Measurements from ENCODE around the gene SHROOM3. TPM values are rescaled to one million over a fixed set of nuclear protein-coding genes. Genes with fewer than 3 reads are reported as not detected.

The SHROOM3 gene
- total and polyA plus RNA-seq, 2 experiments from 2014 or later: 11.3 to 73.5 TPM

GRCh38 chr4:76758996-76759395, 324.0 kb downstream of the SHROOM3 start:
- no peak overlapping the region for H3K27ac Mint-ChIP-seq
- Histone ChIP-seq H3K4me1 (ENCODE audit: insufficient read depth) (no peaks in the 10 kb centered on the region), H2AFZ (no peak overlapping the region), H3K27me3 (ENCODE audit: insufficient read depth) (no peaks in the 10 kb centered on the region), H3K9me2 (ENCODE audit: insufficient read depth) (no peaks in the 10 kb centered on the region), H3K36me3 (ENCODE audit: insufficient read depth) (peaks cover 35% of the 10 kb centered on the region), H3F3A (replicated peaks; ENCODE audit: low read depth) (0 out of 2 replicates have a peak, but pooled peaks cover 5% of the 10 kb centered on the region), H3K79me2 (replicated peaks; ENCODE audit: insufficient read depth) (no peaks in the 10 kb centered on the region), H3K27ac (ENCODE audit: low read depth) (no peak overlapping the region), H4K20me1 (replicated peaks; ENCODE audit: insufficient read depth) (no peaks in the 10 kb centered on the region), H3K4me3 (no peak overlapping the region), H3K4me2 (no peak overlapping the region)
- peaks cover 64% of the 10 kb centered on the region for H3K36me3 Mint-ChIP-seq (ENCODE audit: low read depth)
- no peak for TF ChIP-seq POLR2AphosphoS5 (IDR thresholded peaks at IDR 0.05; ENCODE audit: low read depth)
- TF ChIP-seq EZH2phosphoT487 (IDR thresholded peaks at IDR 0.05; ENCODE audit: unreplicated experiment): no peak
- no peak for TF ChIP-seq ETS1 (IDR thresholded peaks at IDR 0.05)
- no peak for TF ChIP-seq ZNF114 (CRISPR knock-in tag; IDR thresholded peaks at IDR 0.05)
- no peak for TF ChIP-seq STAT1 (IDR thresholded peaks at IDR 0.05; ENCODE audit: unreplicated experiment)
- no peak for TF ChIP-seq REST (IDR thresholded peaks at IDR 0.05; ENCODE audit: unreplicated experiment)
- no peak for TF ChIP-seq JUNB (IDR thresholded peaks at IDR 0.05; ENCODE audit: unreplicated experiment)
- no peak for TF ChIP-seq ZNF462 (CRISPR knock-in tag; IDR thresholded peaks at IDR 0.05)
- no peak for TF ChIP-seq CTCF (conservative IDR thresholded peaks at IDR 0.05; ENCODE audit: low read depth in 2 of 2)
- TF ChIP-seq CREB1 (CRISPR knock-in tag; IDR thresholded peaks at IDR 0.05; ENCODE audit: low read depth): no peak
- no peak for TF ChIP-seq NANOG (IDR thresholded peaks at IDR 0.05; ENCODE audit: borderline replicate concordance)
- TF ChIP-seq EZH2 (IDR thresholded peaks at IDR 0.05; ENCODE audit: low read depth, unreplicated experiment): no peak
- TF ChIP-seq ZNF331 (CRISPR knock-in tag; IDR thresholded peaks at IDR 0.05; ENCODE audit: low read depth): no peak
- peaks cover 6% of the 10 kb centered on the region for H3K4me1 Mint-ChIP-seq
- peaks cover 3% of the 10 kb centered on the region for H3K27me3 Mint-ChIP-seq (ENCODE audit: insufficient read depth, low read depth, poor library complexity)
- H3K9me3 Mint-ChIP-seq: no peaks in the 10 kb centered on the region
- ATAC-seq: no peak
- no peak overlapping the region for H3K4me3 Mint-ChIP-seq
- DNase-seq (ENCODE audit: low spot score): no peak

Data from GM23338 (cell line).